Uterus (tissue), 4 donors: ENCODE data around the gene NAV2. TPM values are rescaled to one million over a fixed set of nuclear protein-coding genes. Genes with fewer than 3 reads are reported as not detected.

Source experiments
- DNase-seq, 2 donors: peaks; one replicate each; pipeline ENCODE4 v3.0.0-alpha.2; 2019 to 2020
- H3K27ac ChIP-seq, 2 donors: fragments of 200-600 bp; sonication (generic); 1 replicate in 1 of 2; 2 replicates in 1 of 2; pipeline ENCODE4 v1.5.1; 2016 to 2018
- H3K27me3 ChIP-seq, 2 donors: fragments of 200-600 bp; sonication (generic); one replicate each; pipeline ENCODE4 v1.5.1; 2018 to 2019; ENCODE audit warnings: control low read depth in 1 of 2
- H3K36me3 ChIP-seq, 2 donors: fragments of 200-600 bp; sonication (generic); one replicate each; pipeline ENCODE4 v1.5.1; 2019; ENCODE audit warnings: control low read depth in 1 of 2
- H3K4me1 ChIP-seq, 2 donors: fragments of 200-600 bp; sonication (generic); one replicate each; pipeline ENCODE4 v1.5.1; 2018 to 2019; ENCODE audit warnings: control low read depth in 1 of 2
- H3K4me3 ChIP-seq, 2 donors: fragments of 200-600 bp; sonication (generic); 1 replicate in 1 of 2; 2 replicates in 1 of 2; pipeline ENCODE4 v1.5.1; 2018 to 2019; ENCODE audit warnings: mild to moderate bottlenecking in 1 of 2
- H3K9me3 ChIP-seq, 2 donors: fragments of 200-600 bp; sonication (generic); one replicate each; pipeline ENCODE4 v1.5.1; 2019; ENCODE audit warnings: control low read depth in 1 of 2
- POLR2A ChIP-seq, 2 donors: fragments of 450-650 bp; IDR thresholded peaks; one replicate each; pipeline ENCODE4 v1.6.1; 2016; ENCODE audit warnings: antibody characterized with exemption in 2 of 2, mild to moderate bottlenecking in 1 of 2, moderate library complexity in 1 of 2
- intact Hi-C: fragments of 100-400 bp; cut with DNase I; formaldehyde crosslinking; loops from one replicate; pipeline ENCODE4 v1.15.1; 2023; ENCODE audit warnings: low total_unique reads
- total RNA-seq, 4 donors: library from RNA; depleted of rRNA in 3 of 4; stranded (reverse); fragments of >200 nt in 3 of 4; gene quantifications; one replicate each; pipeline versions ENCODE4 v1.1.0 to v1.2.4, GENCODE V29; 2014 to 2023
- TF ChIP-seq, protein P1 (sequence below), 4 experiments: fragments of 200-600 bp in 2 of 4; fragments of 450-650 bp in 2 of 4; sonication (generic) in 2 of 4; IDR thresholded peaks; one replicate each; pipeline ENCODE4 v1.5.1; 2016 to 2019; ENCODE audit warnings: antibody characterized with exemption in 4 of 4, mild to moderate bottlenecking in 2 of 4, moderate library complexity in 1 of 4
- donor health status: DM: yes; HTN: yes; CAD: no.

Gene NAV2
- total RNA-seq, 4 donors from 2014 or later = 2.6 to 31.6 (median 5.7) TPM

DNA sequence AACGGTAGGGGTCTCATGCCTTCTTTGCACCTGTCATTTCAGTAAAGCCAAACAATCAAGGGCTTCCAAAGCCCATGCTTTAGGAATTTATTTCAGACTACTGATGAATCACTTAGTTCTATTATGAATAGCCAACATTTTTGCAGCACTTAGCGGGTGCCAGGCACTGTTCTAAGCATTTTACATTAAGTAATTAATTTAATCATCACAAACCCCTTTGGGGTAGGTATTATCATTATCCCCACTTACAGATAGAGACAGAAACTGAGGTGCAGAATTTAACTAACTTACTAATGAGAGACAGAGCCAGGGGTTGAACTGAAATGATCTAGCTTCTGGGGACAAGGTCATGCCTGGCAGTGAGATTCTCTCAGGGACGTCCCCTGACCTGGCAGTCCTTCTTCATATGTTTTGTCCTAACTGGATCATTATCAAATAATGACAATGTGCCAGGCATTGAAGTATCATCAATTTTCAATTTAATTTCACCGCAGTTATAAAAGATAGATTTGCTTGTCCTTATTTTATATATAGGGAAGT is 31.7 kb upstream of the NAV2 start:
- H3K36me3 ChIP-seq = no peaks in the 10 kb centered on the region
- H3K4me1 ChIP-seq = peaks cover 0 to 8% of the 10 kb centered on the region in 2 donors
- intact Hi-C loops = no loop called here
- H3K27me3 ChIP-seq = no peaks in the 10 kb centered on the region
- no peaks in the 10 kb centered on the region for H3K9me3 ChIP-seq
- no peak for DNase-seq
- peak overlapping the region; percentile 77 to 87 for H3K27ac ChIP-seq
- TF ChIP-seq, protein P1, sequence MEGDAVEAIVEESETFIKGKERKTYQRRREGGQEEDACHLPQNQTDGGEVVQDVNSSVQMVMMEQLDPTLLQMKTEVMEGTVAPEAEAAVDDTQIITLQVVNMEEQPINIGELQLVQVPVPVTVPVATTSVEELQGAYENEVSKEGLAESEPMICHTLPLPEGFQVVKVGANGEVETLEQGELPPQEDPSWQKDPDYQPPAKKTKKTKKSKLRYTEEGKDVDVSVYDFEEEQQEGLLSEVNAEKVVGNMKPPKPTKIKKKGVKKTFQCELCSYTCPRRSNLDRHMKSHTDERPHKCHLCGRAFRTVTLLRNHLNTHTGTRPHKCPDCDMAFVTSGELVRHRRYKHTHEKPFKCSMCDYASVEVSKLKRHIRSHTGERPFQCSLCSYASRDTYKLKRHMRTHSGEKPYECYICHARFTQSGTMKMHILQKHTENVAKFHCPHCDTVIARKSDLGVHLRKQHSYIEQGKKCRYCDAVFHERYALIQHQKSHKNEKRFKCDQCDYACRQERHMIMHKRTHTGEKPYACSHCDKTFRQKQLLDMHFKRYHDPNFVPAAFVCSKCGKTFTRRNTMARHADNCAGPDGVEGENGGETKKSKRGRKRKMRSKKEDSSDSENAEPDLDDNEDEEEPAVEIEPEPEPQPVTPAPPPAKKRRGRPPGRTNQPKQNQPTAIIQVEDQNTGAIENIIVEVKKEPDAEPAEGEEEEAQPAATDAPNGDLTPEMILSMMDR (IDR thresholded peaks at IDR 0.05) = no peak
- TF ChIP-seq POLR2A (IDR thresholded peaks at IDR 0.05) = no peak
- no peak overlapping the region for H3K4me3 ChIP-seq

DNA sequence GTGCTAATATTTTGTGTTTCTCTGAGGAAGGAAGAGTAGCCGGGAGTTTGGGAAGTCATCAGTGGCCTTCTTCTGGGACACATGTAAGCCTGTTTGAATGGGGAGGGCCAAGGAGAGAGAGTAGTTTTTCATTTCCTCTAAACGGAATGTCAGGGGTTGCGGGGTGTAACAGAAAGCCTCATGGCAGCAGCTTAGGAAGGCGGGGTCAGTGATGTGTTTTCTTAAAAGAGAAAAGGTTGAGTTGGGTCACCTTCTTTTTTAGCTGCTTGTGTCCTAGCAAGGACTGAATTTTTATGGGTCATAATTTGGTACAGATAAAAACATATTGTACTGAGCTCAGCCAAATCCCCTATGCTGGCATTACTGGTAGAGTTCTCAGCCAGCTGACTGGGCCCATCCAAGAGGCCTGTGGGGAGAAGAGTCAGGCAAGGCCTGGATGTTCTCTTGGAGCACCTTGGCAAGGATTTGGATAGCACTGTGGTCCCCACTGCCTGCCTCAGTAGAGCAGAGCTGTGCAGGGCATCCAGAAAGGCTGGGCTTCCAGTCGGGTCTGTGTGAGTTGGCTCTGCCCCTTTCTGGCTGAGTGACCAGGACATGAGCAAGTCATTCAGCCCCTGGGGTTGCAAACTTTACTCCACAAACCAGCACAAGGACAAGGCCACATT is 29.4 kb upstream of the NAV2 start:
- Histone ChIP-seq H3K36me3 (no peaks in the 10 kb centered on the region), H3K27ac (peak overlapping the region; percentile 42 to 62), H3K4me3 (no peak overlapping the region), H3K27me3 (no peaks in the 10 kb centered on the region), H3K9me3 (no peaks in the 10 kb centered on the region), H3K4me1 (peaks cover 0 to 8% of the 10 kb centered on the region in 2 donors)
- DNase-seq = no peak
- intact Hi-C loops = no loop called here
- TF ChIP-seq, protein P1 (IDR thresholded peaks at IDR 0.05) = no peak
- TF ChIP-seq POLR2A (IDR thresholded peaks at IDR 0.05) = no peak

DNA sequence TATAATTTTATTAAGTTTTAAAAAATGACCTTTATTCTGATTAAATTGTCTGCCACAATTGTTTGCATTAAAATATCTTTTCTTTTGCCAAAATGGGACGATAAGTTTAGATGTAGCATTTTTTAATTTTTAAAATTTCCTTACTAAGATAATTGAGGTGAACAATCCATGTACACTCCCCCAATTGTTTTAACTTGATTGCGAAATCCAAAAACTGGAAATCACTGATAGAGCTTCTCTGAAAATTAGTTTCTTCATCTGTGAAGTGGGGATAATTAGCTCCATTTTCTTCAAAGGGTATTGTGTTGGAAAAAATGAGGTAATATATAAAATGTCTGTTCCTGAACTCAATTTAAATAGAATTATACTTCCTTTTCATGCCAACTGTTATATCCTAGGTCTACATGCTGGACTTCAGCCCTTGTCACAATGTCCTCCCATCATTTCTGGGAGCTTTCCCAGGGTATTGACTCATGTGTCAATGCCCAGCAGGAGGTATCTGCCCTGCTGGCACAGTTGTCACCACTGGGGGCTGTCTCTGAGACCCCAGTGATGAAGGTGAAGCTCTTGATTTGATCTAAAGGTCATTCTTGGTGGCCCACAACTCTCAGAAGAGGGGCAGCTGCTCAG is 28.7 kb upstream of the NAV2 start:
- no peak for DNase-seq
- no peak overlapping the region for H3K4me3 ChIP-seq
- no peak for TF ChIP-seq POLR2A (IDR thresholded peaks at IDR 0.05)
- TF ChIP-seq, protein P1 (IDR thresholded peaks at IDR 0.05) = no peak
- no peaks in the 10 kb centered on the region for H3K27me3 ChIP-seq
- intact Hi-C loops = no loop called here
- H3K27ac ChIP-seq = peak overlapping the region in 1 of 2 donors; percentile 62
- no peaks in the 10 kb centered on the region for H3K9me3 ChIP-seq
- no peaks in the 10 kb centered on the region for H3K36me3 ChIP-seq
- H3K4me1 ChIP-seq = peaks cover 0 to 8% of the 10 kb centered on the region in 2 donors

DNA sequence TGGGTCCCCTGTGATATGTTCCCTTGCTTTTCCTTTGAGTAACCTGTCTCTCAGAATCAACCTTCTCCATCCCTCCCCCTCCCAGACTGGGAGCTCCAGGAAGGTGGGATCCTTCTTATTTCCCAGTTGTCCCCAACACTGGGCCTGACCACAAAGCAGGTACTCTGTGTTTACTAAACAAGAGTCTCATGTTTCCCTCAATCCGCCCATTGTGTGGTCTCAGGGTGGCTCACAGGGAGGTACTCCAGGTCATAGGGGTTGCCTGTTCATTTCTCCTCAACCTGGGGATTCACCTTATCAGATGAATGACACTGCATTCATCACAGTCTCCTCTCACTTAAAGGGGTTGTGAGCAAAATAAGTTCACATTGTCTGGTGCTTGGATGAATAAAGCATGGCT is 26.4 kb upstream of the NAV2 start:
- intact Hi-C loops = no loop called here
- TF ChIP-seq, protein P1 (IDR thresholded peaks at IDR 0.05) = no peak
- no peak for TF ChIP-seq POLR2A (IDR thresholded peaks at IDR 0.05)

DNA sequence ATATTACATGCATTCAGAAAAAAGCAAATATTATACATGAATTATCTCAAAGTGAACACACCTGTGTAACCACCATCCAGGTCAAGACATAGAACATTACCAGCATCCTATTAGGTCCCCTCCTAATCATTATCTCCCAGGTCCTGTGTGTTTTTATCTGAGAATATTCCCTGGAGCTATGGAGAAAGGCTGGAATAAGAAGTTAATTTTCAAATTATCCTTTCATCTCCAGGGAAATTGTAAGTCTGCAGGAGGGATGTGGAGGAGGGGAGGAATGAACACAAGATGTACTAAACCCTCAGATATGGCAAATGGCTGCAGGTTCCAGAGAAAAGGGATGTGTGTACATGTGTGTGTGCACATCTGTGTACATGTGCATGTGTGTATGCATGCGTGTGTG is 25.2 kb upstream of the NAV2 start:
- intact Hi-C loops = no loop called here
- Histone ChIP-seq H3K27ac (no peak overlapping the region), H3K36me3 (no peaks in the 10 kb centered on the region), H3K27me3 (no peaks in the 10 kb centered on the region), H3K4me3 (no peak overlapping the region), H3K9me3 (no peaks in the 10 kb centered on the region), H3K4me1 (no peaks in the 10 kb centered on the region)
- no peak for TF ChIP-seq POLR2A (IDR thresholded peaks at IDR 0.05)
- TF ChIP-seq, protein P1 (IDR thresholded peaks at IDR 0.05) = no peak
- DNase-seq = no peak

More for the DNA sequence above, 26.4 kb upstream of the NAV2 start:
- Histone ChIP-seq H3K27ac (no peak overlapping the region), H3K4me1 (no peaks in the 10 kb centered on the region), H3K27me3 (no peaks in the 10 kb centered on the region), H3K9me3 (no peaks in the 10 kb centered on the region), H3K4me3 (no peak overlapping the region), H3K36me3 (no peaks in the 10 kb centered on the region)
- no peak for DNase-seq
